A673 (cell line): Measurements from ENCODE around the gene TSC22D3. TPM values are rescaled to one million over a fixed set of nuclear protein-coding genes. Genes with fewer than 3 reads are reported as not detected.

ENCODE experiments used
- BruUV-seq: library from RNA; stranded (reverse); fragments of 400-500 nt; replicated peaks from 2 replicates; lab custom pipeline; 2021; lab: Mats Ljungman, UMichigan
- CTCF ChIA-PET: fragments of 300-600 bp; sonication (Branson Sonifier 250); formaldehyde crosslinking; loops from one replicate; lab custom pipeline; 2022; ENCODE audit warnings: antibody characterized with exemption; lab: Charles Lee
- POLR2A ChIA-PET: fragments of 300-600 bp; sonication (Branson Sonifier 250); formaldehyde crosslinking; loops from one replicate; lab custom pipeline; 2022; ENCODE audit warnings: antibody characterized with exemption; ENCODE audit not compliant: low non-redundant PET; lab: Charles Lee
- DNase-seq: peaks from one replicate; pipeline ENCODE4 v3.0.0-alpha.2; 2015; ENCODE audit warnings: low spot score
- H3K27ac ChIP-seq: fragments of 200-600 bp; sonication (generic); 2 replicates; pipeline ENCODE4 v1.5.1; 2016; ENCODE audit warnings: mixed run types, low read depth, mild to moderate bottlenecking, mixed read lengths, antibody characterized with exemption, low read length; ENCODE audit not compliant: poor library complexity, severe bottlenecking
- H3K27me3 ChIP-seq: fragments of 200-600 bp; sonication (generic); replicated peaks from 2 replicates; pipeline ENCODE4 v1.6.1; 2017; ENCODE audit warnings: mixed run types, low read depth, mild to moderate bottlenecking, mixed read lengths, antibody characterized with exemption, low read length; ENCODE audit not compliant: insufficient read depth, poor library complexity
- H3K36me3 ChIP-seq: fragments of 200-600 bp; sonication (generic); 2 replicates; pipeline ENCODE4 v1.6.1; 2016; ENCODE audit warnings: mixed run types, mild to moderate bottlenecking, mixed read lengths, antibody characterized with exemption, low read length; ENCODE audit not compliant: insufficient read depth, poor library complexity, severe bottlenecking
- H3K4me1 ChIP-seq: fragments of 200-600 bp; sonication (generic); 2 replicates; pipeline ENCODE4 v1.6.1; 2017; ENCODE audit warnings: mixed run types, mild to moderate bottlenecking, mixed read lengths, antibody characterized with exemption, low read length; ENCODE audit not compliant: insufficient read depth, poor library complexity, severe bottlenecking
- H3K4me3 ChIP-seq: fragments of 200-600 bp; sonication (generic); 2 replicates; pipeline ENCODE4 v1.5.1; 2016; ENCODE audit warnings: low read depth, mixed run types, mild to moderate bottlenecking, mixed read lengths, low read length; ENCODE audit not compliant: poor library complexity, severe bottlenecking
- H3K9me3 ChIP-seq: fragments of 200-600 bp; sonication (generic); 2 replicates; pipeline ENCODE4 v1.6.1; 2016; ENCODE audit warnings: mixed run types, low read depth, mild to moderate bottlenecking, mixed read lengths, antibody characterized with exemption, low read length; ENCODE audit not compliant: poor library complexity, severe bottlenecking
- CTCF ChIP-seq: fragments of 300-800, 200-600 bp; sonication (generic); conservative IDR thresholded peaks from 2 replicates; pipeline ENCODE4 v1.5.1; 2017; ENCODE audit warnings: low read depth, mild to moderate bottlenecking, antibody characterized with exemption, low read length, moderate library complexity, mixed read lengths
- EZH2 ChIP-seq: fragments of 200-600 bp; sonication (generic); IDR thresholded peaks from 2 replicates; pipeline ENCODE4 v1.6.1; 2017; ENCODE audit warnings: borderline replicate concordance, low read depth, mild to moderate bottlenecking, mixed read lengths, antibody characterized with exemption, low read length; ENCODE audit not compliant: poor library complexity, severe bottlenecking
- intact Hi-C: fragments of 100-400 bp; cut with micrococcal nuclease; formaldehyde crosslinking; loops from one replicate; pipeline ENCODE4 v1.10.0; 2022; ENCODE audit not compliant: unreplicated experiment
- total RNA-seq: library from RNA; stranded (reverse); gene quantifications from 2 replicates; pipeline ENCODE4 v1.2.3, GENCODE V29; 2021

TSC22D3 gene
- total RNA-seq, 1 experiment from 2014 or later: 10.6 TPM

GRCh38 chrX:107750263-107750662 is 25.3 kb downstream of the TSC22D3 start:
- ChIA-PET POLR2A (no interaction called here), CTCF (no interaction called here)
- no peak for TF ChIP-seq EZH2
- no peak for TF ChIP-seq CTCF
- Histone ChIP-seq H3K36me3 (no peaks in the 10 kb centered on the region), H3K27me3 (peaks cover 4% of the 10 kb centered on the region), H3K4me1 (peaks cover 5% of the 10 kb centered on the region), H3K9me3 (no peaks in the 10 kb centered on the region), H3K4me3 (no peak overlapping the region), H3K27ac (no peak overlapping the region)
- DNase-seq: no peak
- intact Hi-C loops: no loop called here
- no TSS peak for BruUV-seq

GRCh38 chrX:107748506-107748905 is 27.1 kb downstream of the TSC22D3 start:
- Histone ChIP-seq H3K9me3 (no peaks in the 10 kb centered on the region), H3K36me3 (no peaks in the 10 kb centered on the region), H3K4me1 (peaks cover 5% of the 10 kb centered on the region), H3K27ac (no peak overlapping the region), H3K4me3 (no peak overlapping the region), H3K27me3 (peaks cover 4% of the 10 kb centered on the region)
- POLR2A ChIA-PET: no interaction called here
- TF ChIP-seq EZH2 (no peak), CTCF (no peak)
- BruUV-seq: no TSS peak
- intact Hi-C loops: no loop called here
- DNase-seq: no peak
- CTCF ChIA-PET: no interaction called here

GRCh38 chrX:107747596-107748161 is 27.9 kb downstream of the TSC22D3 start:
- no TSS peak for BruUV-seq
- H3K4me3 ChIP-seq: no peak overlapping the region
- peaks cover 2% of the 10 kb centered on the region for H3K4me1 ChIP-seq
- CTCF ChIA-PET: no interaction called here
- H3K9me3 ChIP-seq: no peaks in the 10 kb centered on the region
- H3K27me3 ChIP-seq: peaks cover 4% of the 10 kb centered on the region
- DNase-seq: peak; percentile 19
- no peak overlapping the region for H3K27ac ChIP-seq
- H3K36me3 ChIP-seq: no peaks in the 10 kb centered on the region
- TF ChIP-seq CTCF (no peak), EZH2 (no peak)
- intact Hi-C loops: no loop called here
- POLR2A ChIA-PET: no interaction called here
